Keratinocyte (primary cell): ENCODE results near the gene CORO2B.

Experiments used
- CTCF ChIP-seq, 3 experiments: IDR thresholded peaks in 1 of 3; conservative IDR thresholded peaks in 1 of 3; optimal IDR thresholded peaks in 1 of 3; 2 replicates in 2 of 3; 3 replicates in 1 of 3; pipeline versions ENCODE3 to v1.5.1; 2011; ENCODE audit warnings: low read length in 3 of 3, mild to moderate bottlenecking in 3 of 3, moderate library complexity in 2 of 3, control low read depth in 1 of 3, inconsistent platforms in 1 of 3; ENCODE audit not compliant: insufficient read depth in 2 of 3; ENCODE audit errors: extremely low read depth in 1 of 3
- EZH2 ChIP-seq: IDR thresholded peaks from one replicate; pipeline ENCODE4 v1.6.1; 2012; ENCODE audit warnings: inconsistent platforms, mild to moderate bottlenecking, low read length, moderate library complexity

GRCh38 chr15:68663526-68663925, 84.7 kb downstream of the CORO2B start:
- TF ChIP-seq CTCF (optimal IDR thresholded peaks at IDR 0.05 in 1 of 3, IDR thresholded peaks at IDR 0.05 in 1 of 3, conservative IDR thresholded peaks at IDR 0.05 in 1 of 3; ENCODE audit: extremely low read depth in 1 of 3, insufficient read depth in 2 of 3, low read length in 3 of 3), result no peak
- TF ChIP-seq EZH2, result no peak
